HepG2 (cell line): ENCODE results near the gene NAXD. TPM values are rescaled to one million over a fixed set of nuclear protein-coding genes. Genes with fewer than 3 reads are reported as not detected.

Experiments
- ATAC-seq: fragments of 200-7000 bp; cut with Tn5 transposase; 3 replicates; pipeline ENCODE4 v1.9.1; 2020; ENCODE audit warnings: mild to moderate bottlenecking, moderate library complexity
- BruUV-seq: library from RNA; stranded (reverse); fragments of 400-500 nt; replicated peaks from 2 replicates; lab custom pipeline; 2021; lab: Mats Ljungman, UMichigan
- CTCF ChIA-PET: fragments of 300-600 bp; formaldehyde crosslinking; extraction: SDS; loops from one replicate; lab custom pipeline; 2021; ENCODE audit warnings: low total read pairs, inconsistent platforms, low intra/inter-chr PET ratio; lab: Yijun Ruan, JAX
- POLR2A ChIA-PET: fragments of 350-600 bp; sonication (Branson Sonifier 250); formaldehyde crosslinking; loops from one replicate; lab custom pipeline; 2020; ENCODE audit warnings: antibody characterized with exemption, inconsistent platforms; lab: Yijun Ruan, JAX
- DNase-seq: peaks from one replicate; pipeline ENCODE4 v3.0.0-alpha.2; 2015; ENCODE audit warnings: low spot score
- FAIRE-seq: peaks from 3 replicates; lab custom pipeline; 2011; peaks lifted over from hg19 to GRCh38; lab: Jason Lieb, UNC
- H2AFZ ChIP-seq: one replicate; pipeline ENCODE4 v1.6.1; 2011; ENCODE audit warnings: low read length, inconsistent platforms
- H3K27ac ChIP-seq: fragments of 300-600 bp; 3 replicates; pipeline ENCODE4 v1.8.0; 2011; ENCODE audit warnings: mixed run types, mild to moderate bottlenecking, mixed read lengths, low read length, inconsistent platforms; ENCODE audit not compliant: insufficient read depth; ENCODE audit errors: extremely low read length
- H3K27me3 ChIP-seq, 2 experiments: fragments of 200-600 bp in 1 of 2; 2 replicates in 1 of 2; 3 replicates in 1 of 2; pipeline versions ENCODE4 v1.6.0 to v1.8.0; 2011; ENCODE audit warnings: low read length in 2 of 2, mild to moderate bottlenecking in 2 of 2, moderate library complexity in 2 of 2, inconsistent platforms in 1 of 2; ENCODE audit not compliant: insufficient read depth in 2 of 2, control insufficient read depth in 1 of 2
- H3K36me3 ChIP-seq, 2 experiments: fragments of 200-600 bp in 1 of 2; replicated peaks in 1 of 2; 2 replicates in 1 of 2; 3 replicates in 1 of 2; pipeline versions ENCODE4 v1.5.1 to v1.8.0; 2011; ENCODE audit warnings: low read length in 2 of 2, inconsistent platforms in 1 of 2; ENCODE audit not compliant: insufficient read depth in 2 of 2, control insufficient read depth in 1 of 2
- H3K4me1 ChIP-seq: 2 replicates; pipeline ENCODE4 v1.5.1; 2012; ENCODE audit warnings: low read length, inconsistent platforms; ENCODE audit not compliant: insufficient read depth
- H3K4me2 ChIP-seq: 2 replicates; pipeline ENCODE4 v1.6.0; 2011; ENCODE audit warnings: low read depth, low read length, inconsistent platforms
- H3K4me3 ChIP-seq, 3 experiments: fragments of 200-600 bp in 1 of 3; sonication (generic), shearing (Covaris generic) in 1 of 3; replicated peaks in 1 of 3; 2 replicates each; pipeline ENCODE4 v1.5.1; 2011 to 2016; ENCODE audit warnings: low read length in 3 of 3, inconsistent platforms in 2 of 3, low read depth in 2 of 3, mild to moderate bottlenecking in 2 of 3, control low read depth in 1 of 3, mixed read lengths in 1 of 3; ENCODE audit not compliant: insufficient read depth in 1 of 3
- H3K79me2 ChIP-seq: one replicate; pipeline ENCODE4 v1.6.1; 2011; ENCODE audit warnings: low read length, inconsistent platforms; ENCODE audit not compliant: insufficient read depth
- H3K9ac ChIP-seq: 2 replicates; pipeline ENCODE4 v1.6.0; 2011; ENCODE audit warnings: mild to moderate bottlenecking, low read depth, low read length, inconsistent platforms; ENCODE audit not compliant: insufficient read depth
- H3K9me3 ChIP-seq: 2 replicates; pipeline ENCODE4 v1.5.1; 2012; ENCODE audit warnings: mild to moderate bottlenecking, low read length
- H4K20me1 ChIP-seq: 2 replicates; pipeline ENCODE4 v1.6.0; 2011; ENCODE audit warnings: inconsistent platforms, mild to moderate bottlenecking, low read length, moderate library complexity; ENCODE audit not compliant: insufficient read depth
- AGO2 ChIP-seq: fragments of 200-400 bp; formaldehyde crosslinking; optimal IDR thresholded peaks from 2 replicates; pipeline ENCODE3; 2017; ENCODE audit warnings: mild to moderate bottlenecking, low read depth, low read length, moderate library complexity
- FOXK2 ChIP-seq: fragments of 450-650 bp; IDR thresholded peaks from 2 replicates; pipeline ENCODE4 v1.6.1; 2016
- JUN ChIP-seq: sonication (generic); formaldehyde crosslinking; IDR thresholded peaks from 2 replicates; pipeline ENCODE4 v1.4.0; 2020; ENCODE audit warnings: mild to moderate bottlenecking, missing genetic modification reagents
- NCOA2 ChIP-seq: sonication (generic); formaldehyde crosslinking; IDR thresholded peaks from 2 replicates; pipeline ENCODE4 v1.8.0; 2022; ENCODE audit warnings: inconsistent platforms
- THYN1 ChIP-seq: sonication (generic); formaldehyde crosslinking; IDR thresholded peaks from 2 replicates; pipeline ENCODE4 v1.8.1; 2023; ENCODE audit warnings: low read depth, mild to moderate bottlenecking, moderate library complexity, missing genetic modification reagents, borderline replicate concordance
- ZNF3 ChIP-seq: IDR thresholded peaks from 2 replicates; pipeline ENCODE4 v1.7.0; 2017; ENCODE audit warnings: inconsistent platforms
- WGBS: methylation state at CpG from one replicate; pipeline ENCODE4 v1.1.6; 2017; ENCODE audit warnings: low lambda C conversion rate; 5-methylcytosine and 5-hydroxymethylcytosine counted together
- in situ Hi-C: cut with HindIII; loops from 2 replicates; pipeline ENCODE4 v1.10.0; 2017; ENCODE audit warnings: low pct_unique_long_range_greater_than_20kb; ENCODE audit not compliant: extremely low pct_ligation_motif_present
- intact Hi-C: fragments of 100-400 bp; cut with micrococcal nuclease; formaldehyde crosslinking; loops from one replicate; pipeline ENCODE4 v1.10.0; 2022; ENCODE audit not compliant: unreplicated experiment
- polyA plus RNA-seq, 8 experiments: library from polyadenylated mRNA; depleted of rRNA in 3 of 8; stranded (reverse) in 7 of 8; unstranded in 1 of 8; fragments of >200 nt; fragmentation: Illumina TruSeq in 4 of 8; extraction: Trizol in 4 of 8; gene quantifications; 2 replicates each; pipeline versions ENCODE4 v1.2.1 to v1.2.3, GENCODE V29; 2011 to 2016; ENCODE audit warnings: low read depth in 4 of 8, missing spikeins in 1 of 8, mixed read lengths in 1 of 8; ENCODE audit not compliant: insufficient read depth in 1 of 8
- total RNA-seq, 5 experiments: library from RNA; depleted of rRNA; stranded (reverse); fragments of >200 nt; fragmentation: Illumina TruSeq; extraction: Trizol; gene quantifications; 2 replicates each; pipeline ENCODE4 v1.2.3, GENCODE V29; 2016; ENCODE audit warnings: low read depth in 1 of 5
- TF ChIP-seq, protein P1 (sequence below): sonication (generic); formaldehyde crosslinking; IDR thresholded peaks from 2 replicates; pipeline ENCODE4 v1.4.0; 2020; ENCODE audit warnings: missing genetic modification reagents
- TF ChIP-seq, protein P2 (sequence below): fragments of 450-650 bp; IDR thresholded peaks from 2 replicates; pipeline ENCODE4 v1.6.1; 2016

NAXD gene
- total and polyA plus RNA-seq, 2 of the 13 experiments (the other 11 are each of a cell fraction or from before 2014, with no cell fraction given): 19.0 to 23.2 TPM

DNA sequence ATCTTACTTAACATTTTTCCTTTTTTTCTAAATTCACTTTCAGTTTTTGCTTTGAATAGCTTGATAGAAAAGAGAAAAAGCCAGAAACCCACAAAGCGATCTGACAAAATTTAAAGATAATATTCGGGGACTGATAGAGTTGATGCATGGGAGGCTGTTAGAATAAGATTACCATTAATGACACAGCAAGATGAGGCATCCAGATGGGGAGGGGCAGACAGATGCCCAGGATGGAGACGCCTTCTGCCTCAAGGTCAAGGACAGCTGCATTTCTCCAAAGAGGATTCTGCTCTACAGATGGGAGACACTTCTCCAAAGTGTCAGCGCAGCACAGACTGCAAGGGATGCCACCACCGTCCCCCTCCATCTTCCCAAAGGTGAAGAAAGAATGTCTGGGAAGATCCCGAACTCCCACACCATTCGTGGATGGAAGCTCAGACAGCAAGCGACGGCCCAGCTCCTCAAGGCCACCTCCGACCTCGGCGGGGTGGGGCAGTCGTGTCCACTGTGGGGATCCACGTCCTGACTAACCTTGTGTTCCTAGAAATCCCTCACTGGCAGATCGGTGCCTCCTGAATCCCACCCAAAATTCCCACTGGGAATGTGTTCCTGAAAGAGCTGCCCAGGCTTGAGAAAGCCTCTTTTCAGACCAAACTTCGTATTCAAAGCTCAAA is 32.9 kb downstream of the NAXD start (continued):
- TF ChIP-seq THYN1: no peak
- TF ChIP-seq, protein P1, sequence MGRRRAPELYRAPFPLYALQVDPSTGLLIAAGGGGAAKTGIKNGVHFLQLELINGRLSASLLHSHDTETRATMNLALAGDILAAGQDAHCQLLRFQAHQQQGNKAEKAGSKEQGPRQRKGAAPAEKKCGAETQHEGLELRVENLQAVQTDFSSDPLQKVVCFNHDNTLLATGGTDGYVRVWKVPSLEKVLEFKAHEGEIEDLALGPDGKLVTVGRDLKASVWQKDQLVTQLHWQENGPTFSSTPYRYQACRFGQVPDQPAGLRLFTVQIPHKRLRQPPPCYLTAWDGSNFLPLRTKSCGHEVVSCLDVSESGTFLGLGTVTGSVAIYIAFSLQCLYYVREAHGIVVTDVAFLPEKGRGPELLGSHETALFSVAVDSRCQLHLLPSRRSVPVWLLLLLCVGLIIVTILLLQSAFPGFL (CRISPR knock-in tag): no peak

DNA sequence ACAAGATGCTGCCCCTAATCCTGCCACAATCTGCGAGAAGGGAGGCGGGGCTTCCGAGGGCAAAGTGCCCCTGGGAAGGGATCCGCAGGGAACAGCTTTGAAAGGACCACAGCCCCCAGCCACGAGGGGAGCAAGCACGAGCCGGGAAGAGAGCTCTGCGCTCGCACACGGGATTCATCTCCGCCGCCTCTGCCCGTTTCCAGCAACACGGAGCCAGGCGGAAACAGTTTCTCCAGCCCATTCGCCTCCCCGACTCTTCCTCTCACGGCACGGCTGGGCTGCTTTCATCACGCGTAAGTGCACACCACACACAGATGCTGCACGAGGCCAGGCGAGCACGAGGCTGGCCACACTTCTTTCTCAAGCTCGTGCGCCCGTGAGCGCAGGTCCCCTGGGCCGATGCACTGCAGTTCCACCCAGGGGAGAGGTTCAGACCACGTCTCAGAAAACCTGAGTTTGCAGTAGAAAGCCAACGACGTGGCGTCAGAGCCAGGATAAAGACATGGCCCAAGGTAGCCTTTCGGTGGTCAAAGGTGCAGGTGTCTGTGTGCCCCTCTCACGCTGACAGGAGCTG is 33.6 kb downstream of the NAXD start:
- no peaks in the 10 kb centered on the region for H3K27me3 ChIP-seq
- in situ Hi-C loops: no loop called here
- peaks cover 8 to 26% of the 10 kb centered on the region in 2 experiments for H3K36me3 ChIP-seq
- ATAC-seq: no peak
- no peak for TF ChIP-seq JUN
- TF ChIP-seq AGO2: peak; percentile 71
- TF ChIP-seq, protein P2, sequence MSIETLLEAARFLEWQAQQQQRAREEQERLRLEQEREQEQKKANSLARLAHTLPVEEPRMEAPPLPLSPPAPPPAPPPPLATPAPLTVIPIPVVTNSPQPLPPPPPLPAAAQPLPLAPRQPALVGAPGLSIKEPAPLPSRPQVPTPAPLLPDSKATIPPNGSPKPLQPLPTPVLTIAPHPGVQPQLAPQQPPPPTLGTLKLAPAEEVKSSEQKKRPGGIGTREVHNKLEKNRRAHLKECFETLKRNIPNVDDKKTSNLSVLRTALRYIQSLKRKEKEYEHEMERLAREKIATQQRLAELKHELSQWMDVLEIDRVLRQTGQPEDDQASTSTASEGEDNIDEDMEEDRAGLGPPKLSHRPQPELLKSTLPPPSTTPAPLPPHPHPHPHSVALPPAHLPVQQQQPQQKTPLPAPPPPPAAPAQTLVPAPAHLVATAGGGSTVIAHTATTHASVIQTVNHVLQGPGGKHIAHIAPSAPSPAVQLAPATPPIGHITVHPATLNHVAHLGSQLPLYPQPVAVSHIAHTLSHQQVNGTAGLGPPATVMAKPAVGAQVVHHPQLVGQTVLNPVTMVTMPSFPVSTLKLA: no peak
- no peak for TF ChIP-seq FOXK2
- TF ChIP-seq ZNF3 (CRISPR knock-in tag): no peak
- no peak for TF ChIP-seq NCOA2 (CRISPR knock-in tag)
- TF ChIP-seq, all 625 proteins: peak for 1
- no peak for DNase-seq
- ChIA-PET CTCF (no interaction called here), POLR2A (no interaction called here)
- Histone ChIP-seq H3K79me2 (no peaks in the 10 kb centered on the region), H4K20me1 (no peaks in the 10 kb centered on the region), H3K4me3 (no peak overlapping the region), H3K4me2 (no peak overlapping the region), H3K9ac (no peak overlapping the region), H3K4me1 (no peaks in the 10 kb centered on the region), H3K27ac (no peak overlapping the region), H2AFZ (no peak overlapping the region), H3K9me3 (no peaks in the 10 kb centered on the region)
- no TSS peak for BruUV-seq
- intact Hi-C loops: no loop called here
- no peak for FAIRE-seq
- WGBS: 97% methylated on average over 33 of the region's 35 CpGs
